ENCODE data around the gene CELA2A. TPM values are rescaled to one million over a fixed set of nuclear protein-coding genes. Genes with fewer than 3 reads are reported as not detected.

CELA2A gene
- total RNA-seq, 1 experiment from 2014 or later: not detected

DNA sequence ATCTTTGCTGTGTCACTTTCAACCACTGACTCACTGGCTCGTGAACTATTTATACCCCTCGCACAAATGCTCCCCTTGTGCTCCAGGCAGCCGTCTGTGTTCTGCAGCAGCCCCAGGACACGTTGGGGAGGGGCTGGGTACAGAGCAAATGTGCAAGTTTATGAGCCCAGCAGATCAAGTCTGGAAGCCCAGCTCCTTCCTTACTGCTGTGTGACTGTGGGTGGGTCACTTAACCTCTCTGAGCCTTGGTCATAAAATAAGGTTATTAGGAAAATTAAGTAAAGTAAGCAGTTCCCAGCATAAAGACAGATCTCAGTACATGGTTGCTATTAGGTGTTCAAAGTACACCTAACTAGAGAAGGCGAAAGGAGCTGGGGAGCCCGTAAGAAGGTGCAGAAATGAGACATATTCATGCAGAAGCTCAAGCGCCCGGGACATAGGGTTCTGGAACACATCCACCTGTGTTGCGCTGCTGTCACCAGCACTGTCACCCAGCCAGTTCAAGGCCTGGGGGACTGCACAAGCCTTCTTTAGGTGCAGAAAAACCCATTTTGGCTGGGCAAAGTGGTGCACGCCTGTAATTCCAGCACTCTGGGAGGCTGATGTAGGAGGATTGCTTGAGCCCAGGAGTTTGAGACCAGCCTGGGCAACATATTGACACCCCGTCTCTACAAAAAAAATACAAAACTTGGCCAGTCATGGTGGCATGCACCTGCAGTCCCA is 33.0 kb upstream of the CELA2A start:
- Histone ChIP-seq H3K4me1 (ENCODE audit: insufficient read depth, low read length, poor library complexity, severe bottlenecking) (peaks cover 10% of the 10 kb centered on the region), H3K27me3 (replicated peaks; ENCODE audit: insufficient read depth, low read depth, low read length, poor library complexity) (no peaks in the 10 kb centered on the region), H3K4me3 (ENCODE audit: low read depth, low read length, poor library complexity, severe bottlenecking) (no peak overlapping the region), H3K27ac (ENCODE audit: low read depth, low read length, poor library complexity, severe bottlenecking) (no peak overlapping the region), H3K36me3 (ENCODE audit: insufficient read depth, low read length, poor library complexity, severe bottlenecking) (no peaks in the 10 kb centered on the region), H3K9me3 (ENCODE audit: low read depth, low read length, poor library complexity, severe bottlenecking) (no peaks in the 10 kb centered on the region)
- ChIA-PET POLR2A (ENCODE audit: low non-redundant PET) (no interaction called here), CTCF (no interaction called here)
- no TSS peak for BruUV-seq (replicated peaks)
- intact Hi-C loops (cut with micrococcal nuclease; ENCODE audit: unreplicated experiment): no loop called here
- DNase-seq (ENCODE audit: low spot score): no peak
- no peak for TF ChIP-seq EZH2 (IDR thresholded peaks at IDR 0.05; ENCODE audit: borderline replicate concordance, low read depth, low read length, poor library complexity, severe bottlenecking)
- TF ChIP-seq, protein P1, sequence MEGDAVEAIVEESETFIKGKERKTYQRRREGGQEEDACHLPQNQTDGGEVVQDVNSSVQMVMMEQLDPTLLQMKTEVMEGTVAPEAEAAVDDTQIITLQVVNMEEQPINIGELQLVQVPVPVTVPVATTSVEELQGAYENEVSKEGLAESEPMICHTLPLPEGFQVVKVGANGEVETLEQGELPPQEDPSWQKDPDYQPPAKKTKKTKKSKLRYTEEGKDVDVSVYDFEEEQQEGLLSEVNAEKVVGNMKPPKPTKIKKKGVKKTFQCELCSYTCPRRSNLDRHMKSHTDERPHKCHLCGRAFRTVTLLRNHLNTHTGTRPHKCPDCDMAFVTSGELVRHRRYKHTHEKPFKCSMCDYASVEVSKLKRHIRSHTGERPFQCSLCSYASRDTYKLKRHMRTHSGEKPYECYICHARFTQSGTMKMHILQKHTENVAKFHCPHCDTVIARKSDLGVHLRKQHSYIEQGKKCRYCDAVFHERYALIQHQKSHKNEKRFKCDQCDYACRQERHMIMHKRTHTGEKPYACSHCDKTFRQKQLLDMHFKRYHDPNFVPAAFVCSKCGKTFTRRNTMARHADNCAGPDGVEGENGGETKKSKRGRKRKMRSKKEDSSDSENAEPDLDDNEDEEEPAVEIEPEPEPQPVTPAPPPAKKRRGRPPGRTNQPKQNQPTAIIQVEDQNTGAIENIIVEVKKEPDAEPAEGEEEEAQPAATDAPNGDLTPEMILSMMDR (conservative IDR thresholded peaks at IDR 0.05; ENCODE audit: low read depth, low read length): no peak

DNA sequence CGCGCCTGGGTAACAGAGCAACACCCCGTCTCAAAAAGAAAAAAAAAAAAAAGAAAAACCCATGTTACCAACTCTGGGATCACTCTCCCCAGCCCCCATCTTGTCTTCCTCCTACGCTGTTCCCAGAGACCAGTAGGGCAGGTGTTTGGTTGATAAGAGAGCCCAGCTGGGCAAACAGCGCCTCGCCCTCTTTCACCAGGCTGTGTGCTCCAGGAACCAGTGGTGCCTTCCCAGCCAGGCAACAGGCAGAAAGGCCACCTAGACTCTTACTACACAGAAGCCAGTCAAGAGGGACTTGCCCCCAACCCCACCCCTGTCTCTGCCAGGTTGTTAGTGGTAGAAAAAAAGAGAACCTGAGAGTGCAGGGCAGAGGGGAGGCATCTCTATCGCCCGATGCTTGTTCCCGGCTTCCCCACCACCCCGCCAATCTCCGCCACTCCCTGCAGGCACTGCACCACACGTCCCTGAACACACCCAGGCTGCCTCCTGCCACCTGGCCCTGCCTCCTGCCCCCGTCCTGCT is 32.3 kb upstream of the CELA2A start:
- Histone ChIP-seq H3K9me3 (ENCODE audit: low read depth, low read length, poor library complexity, severe bottlenecking) (no peaks in the 10 kb centered on the region), H3K4me1 (ENCODE audit: insufficient read depth, low read length, poor library complexity, severe bottlenecking) (peaks cover 4% of the 10 kb centered on the region), H3K4me3 (ENCODE audit: low read depth, low read length, poor library complexity, severe bottlenecking) (no peak overlapping the region), H3K27me3 (replicated peaks; ENCODE audit: insufficient read depth, low read depth, low read length, poor library complexity) (no peaks in the 10 kb centered on the region), H3K27ac (ENCODE audit: low read depth, low read length, poor library complexity, severe bottlenecking) (no peak overlapping the region), H3K36me3 (ENCODE audit: insufficient read depth, low read length, poor library complexity, severe bottlenecking) (no peaks in the 10 kb centered on the region)
- BruUV-seq (replicated peaks): no TSS peak
- intact Hi-C loops (cut with micrococcal nuclease; ENCODE audit: unreplicated experiment): no loop called here
- DNase-seq (ENCODE audit: low spot score): no peak
- POLR2A ChIA-PET (ENCODE audit: low non-redundant PET): no interaction called here
- CTCF ChIA-PET: no interaction called here
- TF ChIP-seq, protein P1 (conservative IDR thresholded peaks at IDR 0.05; ENCODE audit: low read depth, low read length): no peak

DNA sequence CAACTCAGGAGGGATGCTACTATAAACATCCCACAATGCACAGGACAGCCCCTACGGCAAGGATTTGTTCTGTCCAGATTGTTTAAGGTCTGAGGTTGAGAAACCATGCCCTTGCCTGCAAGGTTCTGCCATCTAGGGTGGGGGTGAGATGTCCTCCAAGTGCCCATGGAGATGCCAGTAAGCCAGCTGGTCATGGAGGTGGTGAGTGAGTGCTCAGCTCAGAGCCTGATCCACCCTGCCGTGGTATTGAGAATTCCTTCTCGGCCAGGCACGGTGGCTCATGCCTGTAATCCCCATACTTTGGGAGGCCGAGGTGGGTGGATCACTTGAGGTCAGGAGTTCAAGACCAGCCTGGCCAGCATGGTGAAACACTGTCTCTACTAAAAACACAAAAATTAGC is 31.6 kb upstream of the CELA2A start:
- no peaks in the 10 kb centered on the region for H3K9me3 ChIP-seq (ENCODE audit: low read depth, low read length, poor library complexity, severe bottlenecking)
- no peak overlapping the region for H3K4me3 ChIP-seq (ENCODE audit: low read depth, low read length, poor library complexity, severe bottlenecking)
- no peaks in the 10 kb centered on the region for H3K36me3 ChIP-seq (ENCODE audit: insufficient read depth, low read length, poor library complexity, severe bottlenecking)
- TF ChIP-seq, protein P1 (conservative IDR thresholded peaks at IDR 0.05; ENCODE audit: low read depth, low read length): no peak
- TF ChIP-seq EZH2 (IDR thresholded peaks at IDR 0.05; ENCODE audit: borderline replicate concordance, low read depth, low read length, poor library complexity, severe bottlenecking): no peak
- H3K27ac ChIP-seq (ENCODE audit: low read depth, low read length, poor library complexity, severe bottlenecking): no peak overlapping the region
- no TSS peak for BruUV-seq (replicated peaks)
- no peak for DNase-seq (ENCODE audit: low spot score)
- intact Hi-C loops (cut with micrococcal nuclease; ENCODE audit: unreplicated experiment): no loop called here
- no peaks in the 10 kb centered on the region for H3K4me1 ChIP-seq (ENCODE audit: insufficient read depth, low read length, poor library complexity, severe bottlenecking)
- no peaks in the 10 kb centered on the region for H3K27me3 ChIP-seq (replicated peaks; ENCODE audit: insufficient read depth, low read depth, low read length, poor library complexity)
- CTCF ChIA-PET: no interaction called here
- POLR2A ChIA-PET (ENCODE audit: low non-redundant PET): interaction anchor here (0.6 kb wide), 1 partner anchor 23 kb away, joined by 5 read pairs; no protein-coding TSS in a partner anchor

All from A673 (cell line).